Right lobe of liver (tissue), 6 donors: Measurements from ENCODE around the gene RHEX. TPM values are rescaled to one million over a fixed set of nuclear protein-coding genes. Genes with fewer than 3 reads are reported as not detected.
"Not testable (repeated sequence)": the region's sequence is repeated elsewhere in the genome, so short reads cannot be mapped to it uniquely, and the experiment has no call there.

Source experiments
- ATAC-seq, 4 donors: fragments of 200-7000 bp; cut with Tn5 transposase; one replicate each; pipeline ENCODE4 v1.9.1; 2020; ENCODE audit warnings: mild to moderate bottlenecking in 4 of 4, moderate library complexity in 4 of 4
- DNase-seq, 3 donors: peaks; one replicate each; pipeline ENCODE4 v3.0.0-alpha.2; 2020
- H3K27ac ChIP-seq, 3 donors: fragments of 200-600 bp; one replicate each; pipeline ENCODE4 v1.8.0; 2022
- H3K27me3 ChIP-seq, 2 donors: fragments of 200-600 bp; one replicate each; pipeline ENCODE4 v1.8.0; 2022
- H3K36me3 ChIP-seq, 4 donors: fragments of 200-600 bp; sonication (generic) in 1 of 4; one replicate each; pipeline versions ENCODE4 v1.5.1 to v1.8.0; 2017 to 2022; ENCODE audit warnings: control low read depth in 1 of 4
- H3K4me1 ChIP-seq, 4 donors: fragments of 200-600 bp; sonication (generic) in 1 of 4; one replicate each; pipeline versions ENCODE4 v1.5.1 to v1.8.0; 2017 to 2022; ENCODE audit warnings: control low read depth in 1 of 4
- H3K4me3 ChIP-seq, 3 donors: fragments of 200-600 bp; one replicate each; pipeline ENCODE4 v1.8.0; 2022
- H3K9me3 ChIP-seq, 4 donors: fragments of 200-600 bp; sonication (generic) in 1 of 4; one replicate each; pipeline versions ENCODE4 v1.5.1 to v1.8.0; 2017 to 2022; ENCODE audit warnings: control low read depth in 1 of 4
- POLR2A ChIP-seq: fragments of 450-650 bp; IDR thresholded peaks from one replicate; pipeline ENCODE4 v1.6.1; 2017; ENCODE audit warnings: antibody characterized with exemption, mild to moderate bottlenecking
- WGBS: methylation state at CpG from one replicate; pipeline ENCODE4 v1.1.6; 2018; ENCODE audit warnings: low coverage, low lambda C conversion rate; ENCODE audit not compliant: insufficient coverage; ENCODE audit errors: missing lambda C conversion rate; 5-methylcytosine and 5-hydroxymethylcytosine counted together
- intact Hi-C, 2 donors: fragments of 100-400 bp; cut with DNase I; formaldehyde crosslinking; loops; one replicate each; pipeline versions ENCODE4 v1.11.2 to v1.14.1; 2022
- total RNA-seq, 6 experiments: library from RNA; depleted of rRNA in 2 of 6; stranded (reverse); fragments of >200 nt in 2 of 6; fragmentation: NEBNext Ultra II Directional in 3 of 6; extraction: Animal tissue kit (Norgen Biotek cat#: 25700) in 3 of 6; gene quantifications; one replicate each; pipeline versions ENCODE4 v1.1.0 to v1.2.4, GENCODE V29; 2016 to 2023
- TF ChIP-seq, protein P1 (sequence below), 4 donors: fragments of 200-600 bp in 3 of 4; fragments of 450-650 bp in 1 of 4; IDR thresholded peaks; one replicate each; pipeline versions ENCODE4 v1.5.1 to v1.8.0; 2016 to 2022; ENCODE audit warnings: antibody characterized with exemption in 4 of 4, mild to moderate bottlenecking in 2 of 4
- donor health status: DM: no; HTN: yes; CAD: no.
- donor health status: DM: no; HTN: no; CAD: no.
- donor health status: DM: no; HTN: no; CAD: no.
- donor health status: DM: no; HTN: yes; CAD: no.
- donor health status: DM: no; HTN: yes; CAD: no.

Gene RHEX
- total RNA-seq, 6 experiments from 2014 or later: 0.18 to 0.57 (median 0.26) TPM; not detected in 1

DNA sequence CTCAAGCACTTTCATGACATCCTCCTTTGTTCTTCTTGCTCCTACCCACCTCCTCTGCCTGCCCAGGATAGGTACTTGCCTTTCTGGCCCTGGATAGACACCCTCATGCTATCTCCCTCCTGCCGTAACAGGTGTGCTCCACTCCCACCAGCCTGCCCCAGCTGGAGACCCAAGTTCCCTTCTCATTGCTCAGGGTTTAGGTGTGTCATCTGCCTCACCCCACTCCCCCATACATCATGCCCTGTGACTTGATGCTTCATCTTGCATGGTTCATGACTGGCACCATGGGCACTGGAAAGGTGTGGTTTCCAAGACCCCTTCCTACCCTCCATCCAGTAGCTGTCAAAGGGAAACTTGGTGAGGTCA lies 5.9 kb downstream of the RHEX start:
- no peaks in the 10 kb centered on the region for H3K27me3 ChIP-seq
- no peak overlapping the region for H3K27ac ChIP-seq
- no peaks in the 10 kb centered on the region for H3K9me3 ChIP-seq
- no peaks in the 10 kb centered on the region for H3K36me3 ChIP-seq
- intact Hi-C loops: no loop called here
- DNase-seq (no peak), ATAC-seq (no peak)
- TF ChIP-seq POLR2A: no peak
- TF ChIP-seq, protein P1, sequence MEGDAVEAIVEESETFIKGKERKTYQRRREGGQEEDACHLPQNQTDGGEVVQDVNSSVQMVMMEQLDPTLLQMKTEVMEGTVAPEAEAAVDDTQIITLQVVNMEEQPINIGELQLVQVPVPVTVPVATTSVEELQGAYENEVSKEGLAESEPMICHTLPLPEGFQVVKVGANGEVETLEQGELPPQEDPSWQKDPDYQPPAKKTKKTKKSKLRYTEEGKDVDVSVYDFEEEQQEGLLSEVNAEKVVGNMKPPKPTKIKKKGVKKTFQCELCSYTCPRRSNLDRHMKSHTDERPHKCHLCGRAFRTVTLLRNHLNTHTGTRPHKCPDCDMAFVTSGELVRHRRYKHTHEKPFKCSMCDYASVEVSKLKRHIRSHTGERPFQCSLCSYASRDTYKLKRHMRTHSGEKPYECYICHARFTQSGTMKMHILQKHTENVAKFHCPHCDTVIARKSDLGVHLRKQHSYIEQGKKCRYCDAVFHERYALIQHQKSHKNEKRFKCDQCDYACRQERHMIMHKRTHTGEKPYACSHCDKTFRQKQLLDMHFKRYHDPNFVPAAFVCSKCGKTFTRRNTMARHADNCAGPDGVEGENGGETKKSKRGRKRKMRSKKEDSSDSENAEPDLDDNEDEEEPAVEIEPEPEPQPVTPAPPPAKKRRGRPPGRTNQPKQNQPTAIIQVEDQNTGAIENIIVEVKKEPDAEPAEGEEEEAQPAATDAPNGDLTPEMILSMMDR (IDR thresholded peaks at IDR 0.05): no peak
- H3K4me1 ChIP-seq: peaks cover 0 to 19% (median 6%) of the 10 kb centered on the region in 4 donors
- no peak overlapping the region for H3K4me3 ChIP-seq
- 100% methylated on average over 1 of the region's 1 CpG for WGBS

DNA sequence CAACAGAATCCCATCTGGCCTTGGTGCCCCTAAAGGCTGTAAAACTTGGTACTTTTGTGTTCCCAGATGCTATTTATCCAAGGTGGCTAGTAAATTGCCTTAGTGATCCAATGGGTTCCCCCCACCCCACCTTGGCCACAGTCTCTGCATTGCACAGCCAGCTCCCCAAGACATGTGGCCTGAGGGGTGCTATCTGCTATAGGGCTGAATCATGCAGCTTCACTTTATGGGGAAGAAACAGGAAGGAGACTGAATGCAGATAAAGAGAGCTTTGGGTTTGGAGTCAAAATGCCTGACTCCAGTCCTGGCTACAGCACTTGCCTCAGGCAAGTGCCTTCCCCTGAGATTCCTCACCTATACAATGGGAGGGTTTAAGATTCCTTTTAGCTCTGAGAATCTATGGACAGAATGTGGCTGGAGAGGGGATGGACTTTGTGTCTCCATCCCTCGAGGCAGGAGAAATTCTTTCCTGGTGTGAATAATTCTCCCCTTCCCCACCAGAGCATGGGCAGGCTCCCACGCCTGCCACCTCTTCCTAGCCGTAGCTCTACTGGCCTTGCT lies 6.5 kb downstream of the RHEX start:
- no peak for ATAC-seq
- no peaks in the 10 kb centered on the region for H3K9me3 ChIP-seq

DNA sequence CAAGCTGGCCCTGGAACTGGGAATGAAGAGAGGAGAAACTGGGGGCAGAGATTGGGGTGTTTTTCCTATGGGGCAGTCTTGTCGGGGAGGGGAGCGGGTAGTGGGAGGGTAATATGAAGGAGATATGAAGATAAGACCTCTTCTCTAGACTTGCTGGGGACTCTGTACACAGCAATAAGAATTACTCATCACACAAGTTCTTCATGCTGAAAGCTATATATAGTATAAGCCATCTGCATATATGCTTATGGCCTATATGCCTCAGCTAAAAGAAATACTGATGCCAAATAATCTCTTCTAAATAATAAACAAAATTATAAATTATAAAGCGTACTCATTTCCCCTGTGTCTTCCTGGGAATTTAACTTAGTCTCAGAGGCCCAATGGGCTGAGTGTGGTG lies 7.9 kb downstream of the RHEX start:
- DNase-seq (no peak), ATAC-seq (no peak)
- H3K27ac ChIP-seq: no peak overlapping the region
- no peaks in the 10 kb centered on the region for H3K9me3 ChIP-seq
- H3K27me3 ChIP-seq: no peaks in the 10 kb centered on the region
- H3K36me3 ChIP-seq: no peaks in the 10 kb centered on the region
- WGBS: 93% methylated on average over 3 of the region's 3 CpGs
- H3K4me1 ChIP-seq: peaks cover 0 to 6% (median 2%) of the 10 kb centered on the region in 4 donors
- H3K4me3 ChIP-seq: no peak overlapping the region
- intact Hi-C loops: no loop called here
- TF ChIP-seq, protein P1 (IDR thresholded peaks at IDR 0.05): no peak
- no peak for TF ChIP-seq POLR2A

More for the DNA sequence above, 6.5 kb downstream of the RHEX start:
- intact Hi-C loops: no loop called here
- TF ChIP-seq, protein P1 (IDR thresholded peaks at IDR 0.05): no peak
- TF ChIP-seq POLR2A: no peak
- Histone ChIP-seq H3K4me1 (peaks cover 0 to 19% (median 6%) of the 10 kb centered on the region in 4 donors), H3K27me3 (no peaks in the 10 kb centered on the region), H3K36me3 (no peaks in the 10 kb centered on the region), H3K27ac (no peak overlapping the region), H3K4me3 (no peak overlapping the region)
- 100% methylated on average over 2 of the region's 3 CpGs for WGBS
- no peak for DNase-seq

DNA sequence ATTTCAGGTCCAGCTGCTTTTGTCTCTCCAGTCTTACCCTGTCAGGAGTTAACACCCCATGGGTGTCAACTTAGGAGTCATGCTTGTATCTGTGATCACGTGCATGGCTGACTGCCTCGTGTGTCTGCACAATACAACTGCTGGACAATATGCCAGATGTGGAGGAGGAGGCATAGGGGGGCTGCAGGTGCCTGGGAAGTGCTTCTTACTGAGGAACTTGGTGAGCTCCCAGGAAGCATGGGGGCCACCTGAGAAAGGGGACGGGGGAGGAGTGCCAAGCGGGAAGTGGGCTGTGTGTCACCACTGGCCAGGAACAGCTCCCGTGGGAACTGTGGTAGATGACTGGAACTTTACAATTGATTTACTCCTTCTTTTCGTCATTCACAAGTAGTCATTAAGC lies 9.5 kb downstream of the RHEX start:
- Histone ChIP-seq H3K36me3 (no peaks in the 10 kb centered on the region), H3K27ac (no peak overlapping the region), H3K4me3 (no peak overlapping the region), H3K4me1 (peaks cover 0 to 9% (median 0%) of the 10 kb centered on the region in 4 donors), H3K27me3 (no peaks in the 10 kb centered on the region), H3K9me3 (no peaks in the 10 kb centered on the region)
- WGBS: 60% methylated on average over 1 of the region's 6 CpGs
- intact Hi-C loops: no loop called here
- TF ChIP-seq, protein P1 (IDR thresholded peaks at IDR 0.05): no peak
- no peak for TF ChIP-seq POLR2A
- ATAC-seq (no peak), DNase-seq (no peak)

DNA sequence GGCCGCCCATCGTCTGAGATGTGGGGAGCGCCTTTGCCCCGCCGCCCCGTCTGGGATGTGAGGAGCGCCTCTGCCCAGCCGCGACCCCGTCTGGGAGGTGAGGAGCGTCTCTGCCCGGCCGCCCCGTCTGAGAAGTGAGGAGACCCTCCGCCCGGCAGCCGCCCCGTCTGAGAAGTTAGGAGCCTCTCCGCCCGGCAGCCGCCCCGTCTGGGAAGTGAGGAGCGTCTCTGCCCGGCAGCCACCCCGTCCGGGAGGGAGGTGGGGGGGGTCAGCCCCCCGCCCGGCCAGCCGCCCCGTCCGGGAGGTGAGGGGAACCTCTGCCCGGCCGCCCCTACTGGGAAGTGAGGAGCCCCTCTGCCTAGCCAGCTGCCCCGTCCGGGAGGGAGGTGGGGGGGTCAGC lies 11.0 kb downstream of the RHEX start:
- intact Hi-C loops, ATAC-seq, H3K27me3 ChIP-seq, H3K9me3 ChIP-seq, H3K4me3 ChIP-seq, DNase-seq, H3K27ac ChIP-seq, H3K36me3 ChIP-seq: not testable (repeated sequence)
- WGBS: no CpG with 5 or more reads among the region's 35 CpGs
- H3K4me1 ChIP-seq: peaks cover 0 to 16% (median 0%) of the 10 kb centered on the region in 4 donors

DNA sequence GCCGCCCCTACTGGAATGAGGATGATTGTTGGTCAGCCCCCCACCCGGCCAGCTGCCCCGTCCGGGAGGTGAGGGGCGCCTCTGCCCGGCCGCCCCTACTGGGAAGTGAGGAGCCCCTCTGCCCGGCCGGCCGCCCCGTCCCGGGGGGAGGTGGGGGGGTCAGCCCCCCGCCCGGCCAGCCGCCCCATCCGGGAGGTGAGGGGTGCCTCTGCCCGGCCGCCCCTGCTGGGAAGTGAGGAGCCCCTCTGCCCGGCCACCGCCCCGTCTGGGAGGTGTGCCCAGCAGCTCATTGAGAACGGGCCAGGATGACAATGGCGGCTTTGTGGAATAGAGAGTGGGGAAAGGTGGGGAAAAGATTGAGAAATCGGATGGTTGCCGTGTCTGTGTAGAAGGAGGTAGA lies 11.5 kb downstream of the RHEX start:
- no CpG with 5 or more reads among the region's 25 CpGs for WGBS
- intact Hi-C loops, H3K27ac ChIP-seq, DNase-seq, H3K36me3 ChIP-seq, H3K9me3 ChIP-seq, ATAC-seq, H3K4me3 ChIP-seq, H3K27me3 ChIP-seq: not testable (repeated sequence)
- H3K4me1 ChIP-seq: peaks cover 0 to 16% (median 0%) of the 10 kb centered on the region in 4 donors
